GM11168 (cell line): ENCODE measurements around the gene CCL18.
"Not testable (repeated sequence)": the region's sequence is repeated elsewhere in the genome, so short reads cannot be mapped to it uniquely, and the experiment has no call there.

ENCODE experiments used
- in situ Hi-C: fragments of 300-500 bp; cut with MboI; formaldehyde crosslinking; loops from one replicate; pipeline ENCODE4 v1.12.0; 2022; ENCODE audit warnings: low sequenced_read_pairs; ENCODE audit not compliant: unreplicated experiment

The CCL18 gene

DNA sequence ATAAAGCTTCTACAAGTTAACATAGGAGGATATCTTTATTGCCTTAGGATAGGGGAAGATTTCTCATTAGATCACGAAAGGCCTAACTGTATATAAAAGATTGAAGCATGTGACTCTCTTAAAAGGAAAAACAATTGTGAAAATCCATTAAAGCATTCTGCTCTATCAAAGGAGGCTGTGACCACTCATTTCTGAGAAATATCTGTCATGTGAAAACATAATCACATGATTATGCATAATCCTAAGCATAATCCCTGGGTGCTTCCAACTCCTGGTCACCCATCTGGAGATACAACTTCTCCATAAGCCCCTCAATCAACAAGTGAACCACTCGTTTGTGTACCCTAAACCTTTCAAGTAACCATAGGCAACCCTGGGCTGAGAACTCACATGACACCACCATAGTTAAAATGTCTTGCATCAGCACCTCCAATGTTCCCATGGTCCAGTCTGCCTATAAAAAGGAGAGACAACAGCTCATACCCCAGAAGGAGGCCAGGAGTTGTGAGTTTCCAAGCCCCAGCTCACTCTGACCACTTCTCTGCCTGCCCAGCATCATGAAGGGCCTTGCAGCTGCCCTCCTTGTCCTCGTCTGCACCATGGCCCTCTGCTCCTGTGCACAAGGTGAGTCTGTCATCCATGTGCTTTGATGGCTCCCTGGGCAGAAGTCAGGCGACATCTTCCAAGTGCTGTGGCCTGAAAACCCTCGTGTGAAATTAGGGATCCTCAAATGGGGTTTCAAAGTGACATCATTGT is at the start of gene CCL18:
TSS of gene CCL18 (plus strand) at position 487 of the 756 bp plus-strand sequence. CDS start at position 558, 71 bp downstream.
- in situ Hi-C loops = no loop called here

DNA sequence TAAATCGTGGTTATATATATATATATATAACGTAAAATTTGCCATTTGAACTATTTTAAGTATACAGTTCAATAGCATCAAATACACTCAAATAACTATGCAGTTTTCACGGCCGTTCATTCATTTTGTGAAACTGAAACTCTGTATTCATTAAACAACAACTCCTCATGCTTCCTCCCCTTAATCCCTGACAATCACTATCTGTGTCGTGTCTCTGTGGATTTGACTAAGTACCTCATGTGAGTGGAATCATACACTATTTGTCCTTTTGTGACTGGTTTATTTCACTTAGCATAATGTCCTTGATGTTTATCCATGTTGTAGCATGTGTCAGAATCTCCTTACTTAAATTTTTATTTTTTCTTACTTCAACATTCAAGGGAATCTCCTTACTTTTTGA is 49.1 kb upstream of the CCL18 start:
- in situ Hi-C loops = no loop called here

- in situ Hi-C loops = not testable (repeated sequence)
These were observed 48.2 kb upstream of the CCL18 start for GRCh38 chr17:36015895-36016294.

GRCh38 chr17:36016555-36016954 is 47.5 kb upstream of the CCL18 start:
- in situ Hi-C loops = no loop called here

DNA sequence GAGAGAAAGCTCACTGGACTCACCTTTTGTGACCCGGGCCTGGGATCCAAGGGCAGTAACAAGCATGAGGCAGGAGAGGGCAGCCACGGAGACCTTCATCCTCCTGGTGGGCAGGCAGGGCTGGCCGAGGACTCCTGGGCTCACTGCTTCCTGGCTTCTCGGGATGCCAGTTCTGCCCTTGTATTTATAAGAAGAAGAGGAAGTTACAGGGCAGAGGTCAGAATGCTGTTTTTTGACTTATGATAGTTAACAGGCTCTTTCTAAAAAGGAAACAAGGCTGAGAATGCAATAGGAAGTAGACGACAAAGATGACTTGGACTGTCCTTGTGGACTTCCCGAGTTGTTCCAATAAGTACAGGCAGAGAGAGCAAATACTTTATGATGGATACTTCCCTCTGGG is 46.3 kb upstream of the CCL18 start, which contains the start of gene CCL23:
TSS of gene CCL23 (minus strand) at position 174 of the 400 bp plus-strand sequence. CDS start at position 99, 75 bp downstream.
- in situ Hi-C loops = no loop called here

- in situ Hi-C loops = no loop called here
These were observed 44.6 kb upstream of the CCL18 start for GRCh38 chr17:36019423-36019822.

GRCh38 chr17:36024106-36024869 is 39.8 kb upstream of the CCL18 start:
- in situ Hi-C loops = no loop called here

DNA sequence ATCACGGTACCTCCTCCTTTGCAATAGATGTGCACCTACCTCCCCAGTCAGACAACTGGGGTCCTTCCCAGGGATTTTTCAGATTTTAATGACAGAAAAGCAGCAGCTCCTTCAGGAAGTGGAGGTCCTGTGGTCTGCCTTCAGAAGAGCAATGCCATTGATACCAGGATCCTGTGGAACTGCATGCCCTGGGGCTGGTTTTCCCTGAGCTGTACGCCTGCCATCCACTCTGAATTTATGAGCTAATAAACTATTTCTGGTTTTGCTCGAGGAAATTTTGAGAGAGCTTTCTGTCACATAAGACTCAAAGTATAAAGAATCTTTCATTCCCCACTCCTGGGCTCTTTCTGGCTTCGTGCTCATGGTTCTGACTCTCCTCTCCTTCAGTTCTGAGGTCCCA is 36.3 kb upstream of the CCL18 start:
- in situ Hi-C loops = no loop called here

DNA sequence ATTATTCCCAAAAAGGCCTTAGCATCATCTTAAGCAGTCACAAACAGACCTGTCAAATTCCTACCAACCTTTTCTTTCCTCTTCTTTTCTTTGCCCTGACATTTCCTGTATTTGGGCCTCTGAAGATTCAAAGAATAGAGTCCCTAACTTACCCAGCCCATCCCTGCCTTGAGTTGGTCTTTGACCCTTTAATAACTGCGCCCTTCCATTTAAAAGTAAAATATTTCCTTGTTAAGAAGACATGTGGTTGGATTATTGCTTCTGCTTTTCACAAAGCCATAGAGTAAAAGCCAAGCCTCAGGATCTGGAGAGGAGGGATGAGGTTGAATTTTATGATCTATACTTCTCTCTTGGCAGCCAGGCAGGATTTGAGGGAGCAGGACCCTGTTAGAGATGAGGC is 33.1 kb upstream of the CCL18 start:
- in situ Hi-C loops = no loop called here

DNA sequence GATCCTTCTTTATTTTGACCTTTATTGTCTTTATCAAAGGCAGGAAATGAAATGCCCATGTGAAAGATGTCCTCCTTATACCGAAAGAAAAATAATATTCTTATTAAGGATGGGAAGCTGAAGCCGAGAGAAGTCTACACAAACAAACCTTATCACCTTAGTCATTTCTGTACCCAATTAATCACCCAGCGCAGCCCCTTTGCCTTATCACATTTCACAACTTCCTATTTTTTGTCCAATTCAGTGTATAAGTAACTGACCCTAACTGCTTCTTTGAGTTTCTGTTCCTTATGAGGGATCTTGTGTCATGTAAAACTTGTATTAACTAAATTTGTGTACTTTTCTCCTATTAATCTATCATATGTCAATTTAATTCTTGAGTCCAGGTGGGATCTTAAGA is 29.9 kb upstream of the CCL18 start:
- in situ Hi-C loops = no loop called here

DNA sequence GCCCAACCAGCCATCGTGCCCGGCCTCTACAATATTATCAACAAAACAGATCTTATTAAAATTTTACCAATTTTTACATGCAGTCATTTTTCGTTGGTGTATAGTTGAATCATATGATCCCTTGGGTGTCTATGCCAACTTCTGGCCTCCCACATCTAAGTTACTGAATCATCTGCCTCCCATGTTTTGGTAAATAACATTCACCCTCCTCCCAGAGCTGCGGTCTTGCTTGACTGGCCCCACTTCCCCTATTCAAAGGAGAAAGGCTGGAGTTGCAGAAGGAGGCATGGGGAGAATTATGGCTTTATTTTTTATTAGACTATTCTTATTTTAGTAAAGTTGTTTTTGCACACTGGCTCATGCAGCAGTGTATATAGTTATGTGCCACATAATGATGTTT is 27.8 kb upstream of the CCL18 start:
- in situ Hi-C loops = no loop called here

GRCh38 chr17:36048066-36048465 is 16.0 kb upstream of the CCL18 start:
- in situ Hi-C loops = no loop called here

- in situ Hi-C loops = no loop called here
These were observed 14.4 kb upstream of the CCL18 start for GRCh38 chr17:36049643-36050042.

- in situ Hi-C loops = no loop called here
These were observed 8.9 kb upstream of the CCL18 start for GRCh38 chr17:36055171-36055570.

DNA sequence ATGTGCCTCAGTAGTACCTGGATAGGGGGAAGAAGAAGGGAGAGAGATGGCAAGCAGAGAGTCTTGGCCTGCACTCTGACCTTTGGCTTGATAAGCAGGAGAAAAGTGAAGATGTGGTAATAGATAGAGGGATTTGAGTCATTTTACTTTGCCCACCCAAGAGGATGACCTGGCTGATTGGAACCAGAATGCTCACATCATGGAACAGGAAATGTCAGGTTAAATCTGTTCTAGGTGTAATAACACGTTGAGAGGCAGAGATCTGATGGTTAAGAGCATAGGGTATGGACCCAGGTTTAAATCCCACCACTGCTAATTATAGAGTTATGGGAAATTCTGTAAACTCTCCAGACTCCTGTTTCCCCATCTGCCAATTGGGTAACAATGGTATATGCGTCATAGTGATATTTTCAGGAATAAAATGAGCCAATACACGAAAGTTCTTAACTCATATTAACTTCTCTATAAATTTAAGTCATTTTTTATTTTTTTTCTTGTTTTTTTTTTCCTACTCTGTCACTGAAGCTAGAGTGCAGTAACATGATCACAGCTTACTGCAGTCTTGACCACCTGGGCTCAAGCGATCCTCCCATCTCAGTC is 8.1 kb upstream of the CCL18 start:
- in situ Hi-C loops = no loop called here

GRCh38 chr17:36057911-36058310 is 6.2 kb upstream of the CCL18 start:
- in situ Hi-C loops = no loop called here

- in situ Hi-C loops = no loop called here
These were observed 4.7 kb upstream of the CCL18 start for GRCh38 chr17:36059406-36059805.

- in situ Hi-C loops = no loop called here
These were observed 3.3 kb upstream of the CCL18 start for GRCh38 chr17:36060816-36061215.

GRCh38 chr17:36066365-36066985 is 2.4 kb downstream of the CCL18 start:
- in situ Hi-C loops = no loop called here

- in situ Hi-C loops = no loop called here
These were observed 4.5 kb downstream of the CCL18 start for GRCh38 chr17:36068524-36068923.

GRCh38 chr17:36069136-36069535 is 5.1 kb downstream of the CCL18 start:
- in situ Hi-C loops = no loop called here
